GM12878 (cell line): ENCODE results near the gene ATP7B.

ENCODE experiments used
- BCL11A ChIP-seq: IDR thresholded peaks from 2 replicates; pipeline ENCODE4 v1.6.1; 2011; ENCODE audit warnings: low read depth, low read length
- POLR2A ChIP-seq: IDR thresholded peaks from 2 replicates; pipeline ENCODE4 v1.6.1; 2011; ENCODE audit warnings: low read depth, mild to moderate bottlenecking, low read length
- SMC3 ChIP-seq: IDR thresholded peaks from 2 replicates; pipeline ENCODE4 v1.6.1; 2011; ENCODE audit warnings: low read length, improper control_type of control experiment, borderline replicate concordance
- SP1 ChIP-seq: IDR thresholded peaks from one replicate; pipeline ENCODE4 v1.6.1; 2011; ENCODE audit warnings: low read depth, low read length
- TCF3 ChIP-seq: IDR thresholded peaks from 2 replicates; pipeline ENCODE4 v1.6.1; 2012; ENCODE audit warnings: low read depth, mild to moderate bottlenecking, low read length, borderline replicate concordance; ENCODE audit not compliant: insufficient read depth
- TF ChIP-seq, protein P1 (sequence below), 3 experiments: IDR thresholded peaks in 2 of 3; conservative IDR thresholded peaks in 1 of 3; 2 replicates each; pipeline ENCODE4 v1.5.1; 2011; ENCODE audit warnings: low read depth in 3 of 3, low read length in 3 of 3, mild to moderate bottlenecking in 3 of 3, control low read depth in 2 of 3, moderate library complexity in 2 of 3, inconsistent platforms in 1 of 3, mixed read lengths in 1 of 3; ENCODE audit not compliant: control insufficient read depth in 2 of 3, insufficient read depth in 1 of 3; ENCODE audit errors: extremely low read depth in 1 of 3
- TF ChIP-seq, protein P2 (sequence below): IDR thresholded peaks from 2 replicates; pipeline ENCODE4 v1.6.1; 2011; ENCODE audit warnings: mild to moderate bottlenecking, low read depth, low read length, moderate library complexity; ENCODE audit not compliant: insufficient replicate concordance

DNA sequence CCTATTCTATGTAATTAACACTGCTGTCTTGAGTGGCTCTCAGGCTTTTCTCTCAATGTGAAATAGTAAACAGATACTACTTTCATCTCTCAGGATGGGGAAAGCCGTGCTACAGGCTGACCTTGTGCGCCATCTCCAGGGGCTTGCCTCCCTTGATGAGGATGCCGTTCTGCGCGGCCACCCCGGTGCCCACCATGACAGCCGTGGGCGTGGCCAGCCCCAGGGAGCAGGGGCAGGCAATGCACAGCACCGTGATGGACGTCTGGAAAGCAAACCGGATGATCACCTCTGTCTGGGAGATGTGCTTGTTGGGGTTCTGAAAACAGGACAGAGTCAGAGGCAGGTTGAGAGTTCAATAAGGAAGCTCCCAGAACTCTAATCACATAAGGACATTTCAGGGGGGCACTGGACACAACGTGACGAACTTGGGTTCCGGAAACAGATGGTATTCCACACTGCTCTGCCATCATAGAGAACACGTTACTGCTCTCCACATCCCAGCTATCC, 65.0 kb downstream of the ATP7B start:
- TF ChIP-seq SP1 (no peak), POLR2A (no peak), SMC3 (no peak), BCL11A (no peak), TCF3 (no peak)
- TF ChIP-seq, protein P1, sequence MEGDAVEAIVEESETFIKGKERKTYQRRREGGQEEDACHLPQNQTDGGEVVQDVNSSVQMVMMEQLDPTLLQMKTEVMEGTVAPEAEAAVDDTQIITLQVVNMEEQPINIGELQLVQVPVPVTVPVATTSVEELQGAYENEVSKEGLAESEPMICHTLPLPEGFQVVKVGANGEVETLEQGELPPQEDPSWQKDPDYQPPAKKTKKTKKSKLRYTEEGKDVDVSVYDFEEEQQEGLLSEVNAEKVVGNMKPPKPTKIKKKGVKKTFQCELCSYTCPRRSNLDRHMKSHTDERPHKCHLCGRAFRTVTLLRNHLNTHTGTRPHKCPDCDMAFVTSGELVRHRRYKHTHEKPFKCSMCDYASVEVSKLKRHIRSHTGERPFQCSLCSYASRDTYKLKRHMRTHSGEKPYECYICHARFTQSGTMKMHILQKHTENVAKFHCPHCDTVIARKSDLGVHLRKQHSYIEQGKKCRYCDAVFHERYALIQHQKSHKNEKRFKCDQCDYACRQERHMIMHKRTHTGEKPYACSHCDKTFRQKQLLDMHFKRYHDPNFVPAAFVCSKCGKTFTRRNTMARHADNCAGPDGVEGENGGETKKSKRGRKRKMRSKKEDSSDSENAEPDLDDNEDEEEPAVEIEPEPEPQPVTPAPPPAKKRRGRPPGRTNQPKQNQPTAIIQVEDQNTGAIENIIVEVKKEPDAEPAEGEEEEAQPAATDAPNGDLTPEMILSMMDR (IDR thresholded peaks at IDR 0.05 in 2 of 3, conservative IDR thresholded peaks at IDR 0.05 in 1 of 3; ENCODE audit: control insufficient read depth in 2 of 3, extremely low read depth in 1 of 3, insufficient read depth in 1 of 3, low read depth in 3 of 3, low read length in 3 of 3) = no peak
- TF ChIP-seq, protein P2, sequence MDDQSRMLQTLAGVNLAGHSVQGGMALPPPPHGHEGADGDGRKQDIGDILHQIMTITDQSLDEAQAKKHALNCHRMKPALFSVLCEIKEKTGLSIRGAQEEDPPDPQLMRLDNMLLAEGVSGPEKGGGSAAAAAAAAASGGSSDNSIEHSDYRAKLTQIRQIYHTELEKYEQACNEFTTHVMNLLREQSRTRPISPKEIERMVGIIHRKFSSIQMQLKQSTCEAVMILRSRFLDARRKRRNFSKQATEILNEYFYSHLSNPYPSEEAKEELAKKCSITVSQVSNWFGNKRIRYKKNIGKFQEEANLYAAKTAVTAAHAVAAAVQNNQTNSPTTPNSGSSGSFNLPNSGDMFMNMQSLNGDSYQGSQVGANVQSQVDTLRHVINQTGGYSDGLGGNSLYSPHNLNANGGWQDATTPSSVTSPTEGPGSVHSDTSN = no peak
